Sigmoid colon (tissue), 4 donors: ENCODE measurements around the gene CAMSAP2.

Experiments
- CTCF ChIP-seq, 4 experiments: fragments of 450-650 bp in 3 of 4; fragments of 200-600 bp in 1 of 4; IDR thresholded peaks; one replicate each; pipeline ENCODE4 v1.5.1; 2016 to 2019; ENCODE audit warnings: antibody characterized with exemption in 4 of 4, mild to moderate bottlenecking in 3 of 4, moderate library complexity in 2 of 4
- EP300 ChIP-seq, 4 donors: sonication (generic); formaldehyde crosslinking; IDR thresholded peaks; one replicate each; pipeline ENCODE4 v1.6.1; 2017; ENCODE audit warnings: antibody characterized with exemption in 4 of 4
- POLR2A ChIP-seq, 2 donors: fragments of 450-650 bp; IDR thresholded peaks; one replicate each; pipeline ENCODE4 v1.6.1; 2016; ENCODE audit warnings: antibody characterized with exemption in 2 of 2, mild to moderate bottlenecking in 2 of 2, moderate library complexity in 2 of 2

DNA sequence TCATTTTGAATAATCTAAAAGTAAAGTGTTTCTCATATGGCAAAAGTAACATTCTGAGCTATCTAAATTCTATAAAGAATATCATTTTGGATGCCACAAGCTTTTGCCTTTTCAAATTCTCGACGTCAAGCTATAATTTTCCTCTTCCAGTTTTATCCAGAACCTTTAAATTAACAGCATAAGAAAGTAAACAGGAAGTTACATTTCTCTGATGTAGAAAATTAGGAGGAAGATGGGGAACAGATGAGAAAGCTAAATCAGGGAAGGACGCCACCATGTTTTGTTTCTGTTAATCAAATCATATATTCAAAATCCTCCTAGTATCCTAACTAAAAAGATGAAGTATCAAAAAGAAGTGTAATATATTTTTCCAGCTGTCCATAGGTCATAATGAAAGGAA is 8.8 kb upstream of the CAMSAP2 start:
- TF ChIP-seq CTCF (IDR thresholded peaks at IDR 0.05) (no peak), EP300 (IDR thresholded peaks at IDR 0.05) (no peak), POLR2A (IDR thresholded peaks at IDR 0.05) (no peak)
